ENCODE data around the gene PRTN3. TPM values are rescaled to one million over a fixed set of nuclear protein-coding genes. Genes with fewer than 3 reads are reported as not detected.
A peak's percentile ranks its signal among the peaks of the same experiment; 100 is the strongest.

PRTN3 gene
- total and polyA plus RNA-seq, 12 donors, result 0.20 to 0.40 (median 0.33) TPM; not detected in 8

GRCh38 chr19:796692-797527, 43.9 kb upstream of the PRTN3 start, which contains the start of gene PTBP1:
PTBP1 (plus strand) TSS chr19:797452; CDS start chr19:797498, 46 bp downstream.
- Histone ChIP-seq H3K27ac (peak within 1 kb of the TSS; percentile 81 to 100 (median 99)), H3K27me3 (no peaks in the 10 kb centered on the region), H3K4me1 (replicated peaks in 1 of 2) (peaks cover 37 to 41% of the 10 kb centered on the region in 2 donors), H3K36me3 (replicated peaks in 1 of 2) (peaks cover 0 to 8% of the 10 kb centered on the region in 2 donors), H3K4me3 (peak within 1 kb of the TSS; percentile 47 to 100 (median 92)), H3K9me3 (replicated peaks in 1 of 3) (no peaks in the 10 kb centered on the region)
- peak in 4 of 6 experiments; percentile 12 to 45 (median 29) for TF ChIP-seq CTCF (IDR thresholded peaks at IDR 0.05)
- TF ChIP-seq POLR2A (IDR thresholded peaks at IDR 0.05), result peak; percentile 81 to 88
- intact Hi-C loops (cut with DNase I), result no loop called here
- 0 to 1% (median 0%) methylated on average over 19 to 83 of the region's 83 CpGs for WGBS, 4 donors
- DNase-seq, result peak; percentile 100

DNA sequence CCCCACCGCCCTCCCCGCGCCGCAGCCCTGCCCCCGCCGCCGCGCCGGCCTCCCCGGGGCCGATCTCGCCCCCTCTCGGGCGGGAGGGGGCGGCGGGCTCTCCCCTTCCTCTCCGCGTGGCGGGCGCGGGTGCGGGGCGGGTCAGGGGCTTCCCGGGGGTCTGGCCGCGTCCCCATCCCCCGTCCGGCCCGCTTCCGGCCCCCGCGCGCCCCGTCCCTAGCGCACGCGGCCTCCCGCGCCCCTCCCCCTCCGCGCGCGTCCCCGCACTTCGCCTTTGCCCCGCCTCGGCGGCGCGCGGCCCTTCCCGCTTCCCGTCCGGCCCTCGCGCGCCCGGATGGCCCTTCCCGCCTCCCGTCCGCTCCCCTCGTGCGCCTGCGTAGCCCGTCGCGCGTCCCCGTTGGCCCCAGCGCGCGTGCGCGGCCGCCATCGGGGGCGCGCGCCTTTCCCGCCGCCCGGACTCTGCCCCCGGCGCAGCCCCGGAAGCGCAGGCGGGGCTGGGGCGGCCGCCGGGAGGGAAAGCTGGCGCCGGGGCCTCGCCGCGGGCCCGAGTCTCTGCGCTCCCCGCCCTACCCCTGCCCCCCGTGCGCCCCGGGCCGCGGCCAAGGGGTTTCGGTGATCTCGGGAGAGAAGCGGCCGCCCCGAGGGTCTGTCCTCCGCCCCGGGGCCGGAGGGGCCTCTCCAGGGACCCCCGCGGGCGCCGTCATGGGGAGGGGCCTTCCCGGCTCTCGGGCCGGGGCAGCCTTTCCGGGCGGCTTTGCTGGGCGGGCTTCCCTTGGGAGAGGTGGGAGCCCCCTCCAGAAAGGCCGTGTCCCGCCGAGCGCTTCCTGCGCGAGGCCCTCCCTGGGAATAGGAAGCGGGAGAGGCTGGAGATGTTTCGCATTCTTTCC, 43.0 kb upstream of the PRTN3 start:
- intact Hi-C loops (cut with DNase I), result no loop called here
- 0 to 3% (median 1%) methylated on average over 1 to 113 of the region's 129 CpGs for WGBS, 4 donors
- H3K27me3 ChIP-seq, result no peaks in the 10 kb centered on the region

GRCh38 chr19:798415-799075, 42.3 kb upstream of the PRTN3 start:
- H3K27ac ChIP-seq, result peak overlapping the region; percentile 3 to 100 (median 99)
- H3K9me3 ChIP-seq (replicated peaks in 1 of 3), result no peaks in the 10 kb centered on the region
- TF ChIP-seq POLR2A (IDR thresholded peaks at IDR 0.05) (no peak), CTCF (IDR thresholded peaks at IDR 0.05) (no peak)
- intact Hi-C loops (cut with DNase I), result no loop called here
- peaks cover 45 to 56% of the 10 kb centered on the region in 2 donors for H3K4me1 ChIP-seq (replicated peaks in 1 of 2)
- DNase-seq, result peak in 2 of 7 donors; percentile 50 to 53
- 0 to 1% (median 0%) methylated on average over 5 to 44 of the region's 44 CpGs for WGBS, 4 donors
- peak overlapping the region; percentile 10 to 100 (median 77) for H3K4me3 ChIP-seq
- H3K27me3 ChIP-seq, result no peaks in the 10 kb centered on the region
- peaks cover 0 to 12% of the 10 kb centered on the region in 2 donors for H3K36me3 ChIP-seq (replicated peaks in 1 of 2)

More for the DNA sequence above, 43.0 kb upstream of the PRTN3 start:
- Histone ChIP-seq H3K9me3 (replicated peaks in 1 of 3) (no peaks in the 10 kb centered on the region), H3K27ac (peak overlapping the region; percentile 81 to 100 (median 99)), H3K4me1 (replicated peaks in 1 of 2) (peaks cover 45 to 49% of the 10 kb centered on the region in 2 donors), H3K4me3 (peak overlapping the region; percentile 47 to 100 (median 78)), H3K36me3 (replicated peaks in 1 of 2) (peaks cover 0 to 8% of the 10 kb centered on the region in 2 donors)
- TF ChIP-seq CTCF (IDR thresholded peaks at IDR 0.05) (peak in 2 of 6 experiments; percentile 4 to 10), POLR2A (IDR thresholded peaks at IDR 0.05) (no peak)
- peak; percentile 85 to 91 (median 89) for DNase-seq

Data from adrenal gland (tissue), 12 donors.